GM18951 (cell line): ENCODE measurements around the gene SELENON.

Experiments used
- POLR2A ChIP-seq: IDR thresholded peaks from 4 replicates; pipeline ENCODE4 v1.6.1; 2011; ENCODE audit warnings: mild to moderate bottlenecking; ENCODE audit not compliant: insufficient read length, insufficient read depth; ENCODE audit errors: extremely low read depth
- in situ Hi-C: fragments of 300-500 bp; cut with MboI; formaldehyde crosslinking; loops from one replicate; pipeline ENCODE4 v1.12.0; 2022; ENCODE audit warnings: low sequenced_read_pairs, mixed read lengths, inconsistent platforms; ENCODE audit not compliant: unreplicated experiment

The SELENON gene

GRCh38 chr1:25774921-25775771 is 24.8 kb upstream of the SELENON start:
- in situ Hi-C loops, result no loop called here
- no peak for TF ChIP-seq POLR2A

- TF ChIP-seq POLR2A, result no peak
- in situ Hi-C loops, result no loop called here
Measured at GRCh38 chr1:25779388-25779787, 20.6 kb upstream of the SELENON start.

GRCh38 chr1:25779894-25780293 is 20.1 kb upstream of the SELENON start:
- no peak for TF ChIP-seq POLR2A
- in situ Hi-C loops, result no loop called here

GRCh38 chr1:25780318-25781129 is 19.5 kb upstream of the SELENON start:
- no peak for TF ChIP-seq POLR2A
- in situ Hi-C loops, result no loop called here

GRCh38 chr1:25781130-25781433 is 18.9 kb upstream of the SELENON start:
- in situ Hi-C loops, result no loop called here

GRCh38 chr1:25782608-25783201 is 17.3 kb upstream of the SELENON start:
- in situ Hi-C loops, result no loop called here
- TF ChIP-seq POLR2A, result no peak

More at GRCh38 chr1:25781130-25781433, 18.9 kb upstream of the SELENON start:
- TF ChIP-seq POLR2A, result no peak

- in situ Hi-C loops, result no loop called here
- no peak for TF ChIP-seq POLR2A
Measured at GRCh38 chr1:25784575-25785051, 15.4 kb upstream of the SELENON start.

- in situ Hi-C loops, result no loop called here
Measured at GRCh38 chr1:25785333-25786067, 14.5 kb upstream of the SELENON start.

GRCh38 chr1:25786887-25787759 is 12.9 kb upstream of the SELENON start:
- no peak for TF ChIP-seq POLR2A
- in situ Hi-C loops, result no loop called here

More at GRCh38 chr1:25785333-25786067, 14.5 kb upstream of the SELENON start:
- no peak for TF ChIP-seq POLR2A

GRCh38 chr1:25787760-25788166 is 12.2 kb upstream of the SELENON start:
- in situ Hi-C loops, result no loop called here
- TF ChIP-seq POLR2A, result no peak

GRCh38 chr1:25790472-25790871 is 9.5 kb upstream of the SELENON start:
- in situ Hi-C loops, result no loop called here

GRCh38 chr1:25792115-25792514 is 7.9 kb upstream of the SELENON start:
- in situ Hi-C loops, result no loop called here
- no peak for TF ChIP-seq POLR2A

More at GRCh38 chr1:25790472-25790871, 9.5 kb upstream of the SELENON start:
- no peak for TF ChIP-seq POLR2A
